Measurements from ENCODE around the gene HNRNPL.
"Not testable (repeated sequence)": the region's sequence is repeated elsewhere in the genome, so short reads cannot be mapped to it uniquely, and the experiment has no call there.

The HNRNPL gene

GRCh38 chr19:38849860-38850435, at the start of gene HNRNPL:
Gene HNRNPL (minus strand): TSS chr19:38849986. CDS start chr19:38849966, 20 bp downstream.
- peak; percentile 98 to 99 (median 99) for DNase-seq (ENCODE audit: low read depth in 3 of 3)

- no peak for DNase-seq (ENCODE audit: low read depth in 3 of 3)
These were observed 49.1 kb upstream of the HNRNPL start for GRCh38 chr19:38898788-38899446.

- no peak for DNase-seq (ENCODE audit: low read depth in 3 of 3)
These were observed 45.2 kb upstream of the HNRNPL start for GRCh38 chr19:38894968-38895367.

GRCh38 chr19:38893341-38893771, 43.6 kb upstream of the HNRNPL start:
- DNase-seq (ENCODE audit: low read depth in 3 of 3), result no peak

- no peak for DNase-seq (ENCODE audit: low read depth in 3 of 3)
These were observed 43.1 kb upstream of the HNRNPL start for GRCh38 chr19:38892841-38893240.

- no peak for DNase-seq (ENCODE audit: low read depth in 3 of 3)
These were observed 42.0 kb upstream of the HNRNPL start for GRCh38 chr19:38891771-38892170.

- DNase-seq (ENCODE audit: low read depth in 3 of 3), result no peak
These were observed 40.9 kb upstream of the HNRNPL start for GRCh38 chr19:38890686-38891085.

GRCh38 chr19:38889803-38890202, 40.0 kb upstream of the HNRNPL start:
- DNase-seq (ENCODE audit: low read depth in 3 of 3), result no peak

- no peak for DNase-seq (ENCODE audit: low read depth in 3 of 3)
These were observed 39.1 kb upstream of the HNRNPL start for GRCh38 chr19:38888876-38889275.

- DNase-seq (ENCODE audit: low read depth in 3 of 3), result not testable (repeated sequence)
These were observed 34.9 kb upstream of the HNRNPL start for GRCh38 chr19:38884691-38885090.

GRCh38 chr19:38883286-38883685, 33.5 kb upstream of the HNRNPL start:
- no peak for DNase-seq (ENCODE audit: low read depth in 3 of 3)

GRCh38 chr19:38880882-38881609, 31.3 kb upstream of the HNRNPL start:
- DNase-seq (ENCODE audit: low read depth in 3 of 3), result no peak

GRCh38 chr19:38880076-38880881, 30.5 kb upstream of the HNRNPL start:
- DNase-seq (ENCODE audit: low read depth in 3 of 3), result no peak

- DNase-seq (ENCODE audit: low read depth in 3 of 3), result no peak
These were observed 29.6 kb upstream of the HNRNPL start for GRCh38 chr19:38879400-38879751.

- DNase-seq (ENCODE audit: low read depth in 3 of 3), result no peak
These were observed 29.0 kb upstream of the HNRNPL start for GRCh38 chr19:38878575-38879399.

- peak; percentile 37 to 55 (median 48) for DNase-seq (ENCODE audit: low read depth in 3 of 3)
These were observed 28.2 kb upstream of the HNRNPL start, which contains the start of gene RINL for GRCh38 chr19:38877781-38878574. Gene RINL (minus strand): TSS chr19:38878275. CDS start chr19:38876742, 1,533 bp downstream.

GRCh38 chr19:38875656-38876395, 26.0 kb upstream of the HNRNPL start:
- no peak for DNase-seq (ENCODE audit: low read depth in 3 of 3)

- DNase-seq (ENCODE audit: low read depth in 3 of 3), result not testable (repeated sequence)
These were observed 23.6 kb upstream of the HNRNPL start for GRCh38 chr19:38873400-38873799.

GRCh38 chr19:38870612-38871011, 20.8 kb upstream of the HNRNPL start:
- DNase-seq (ENCODE audit: low read depth in 3 of 3), result no peak
